ENCODE results near the gene KCTD11.

GRCh38 chr17:7328840-7329373 is 23.1 kb upstream of the KCTD11 start, which contains the start of gene NEURL4:
- no peak for TF ChIP-seq POLR2A (IDR thresholded peaks at IDR 0.05)
- no peak for TF ChIP-seq CTCF (IDR thresholded peaks at IDR 0.05)

Data from lower leg skin (tissue), 3 donors.